Panc1 (cell line): ENCODE results near the gene S1PR3.

Experiments used
- CTCF ChIP-seq: fragments of 450-650 bp; IDR thresholded peaks from 2 replicates; pipeline ENCODE4 v1.5.1; 2017; ENCODE audit warnings: mild to moderate bottlenecking
- SIN3A ChIP-seq: IDR thresholded peaks from 2 replicates; pipeline ENCODE4 v1.6.1; 2012; ENCODE audit warnings: low read depth, mild to moderate bottlenecking, low read length, moderate library complexity, borderline replicate concordance; ENCODE audit not compliant: insufficient read depth

- TF ChIP-seq CTCF (no peak), SIN3A (no peak)
Observed at GRCh38 chr9:88973281-88974045, 17.8 kb upstream of the S1PR3 start.
